Central memory CD4-positive, alpha-beta T cell (primary cell): ENCODE results near the gene EPC1.
"Not testable (repeated sequence)": the region's sequence is repeated elsewhere in the genome, so short reads cannot be mapped to it uniquely, and the experiment has no call there.

ENCODE experiments used
- DNase-seq: peaks from one replicate; pipeline ENCODE4 v3.0.0; 2022

EPC1 gene

DNA sequence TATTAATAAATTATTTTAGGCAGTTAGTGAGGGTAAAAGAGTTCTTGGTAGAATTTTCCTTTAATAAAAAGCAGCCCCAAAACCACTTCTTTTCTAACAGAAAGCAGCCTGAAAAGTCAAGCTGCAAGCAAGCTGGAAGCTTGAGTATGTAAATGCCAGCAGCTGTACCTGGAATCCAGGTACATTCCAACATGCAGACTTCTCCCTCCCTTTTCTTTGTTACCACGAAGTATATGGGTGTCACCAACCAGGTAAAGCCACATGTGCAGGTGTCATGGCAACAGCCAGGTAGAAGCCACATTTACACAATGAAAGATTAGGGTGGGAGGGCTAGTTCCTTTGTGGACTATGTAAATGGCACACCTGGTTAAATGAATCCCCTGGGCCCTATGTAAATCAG is 114.6 kb downstream of the EPC1 start:
- DNase-seq, result no peak

GRCh38 chr10:32229788-32230187 is 117.2 kb downstream of the EPC1 start:
- DNase-seq, result not testable (repeated sequence)

GRCh38 chr10:32229170-32229569 is 117.8 kb downstream of the EPC1 start:
- DNase-seq, result no peak

- DNase-seq, result no peak
These were observed 119.2 kb downstream of the EPC1 start for GRCh38 chr10:32227802-32228201.

DNA sequence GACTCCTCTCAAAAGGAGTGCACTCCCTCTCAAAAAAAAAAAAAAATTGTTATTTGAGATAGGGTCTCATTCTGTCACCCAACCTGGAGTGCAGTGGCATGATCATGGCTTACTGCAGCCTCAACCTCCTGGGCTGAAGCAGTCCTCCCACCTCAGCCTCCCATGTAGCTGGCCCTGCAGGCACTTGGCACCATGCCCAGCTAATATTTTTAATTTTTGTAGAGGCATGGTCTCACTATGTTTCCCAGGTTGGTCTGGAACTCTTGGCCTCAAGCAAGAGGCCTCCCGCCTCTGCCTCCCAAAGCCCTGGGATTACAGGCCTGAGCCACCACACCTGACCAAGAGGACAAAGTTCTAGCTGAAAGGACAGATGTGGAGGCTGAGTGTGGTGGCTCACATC is 120.3 kb downstream of the EPC1 start:
- no peak for DNase-seq

DNA sequence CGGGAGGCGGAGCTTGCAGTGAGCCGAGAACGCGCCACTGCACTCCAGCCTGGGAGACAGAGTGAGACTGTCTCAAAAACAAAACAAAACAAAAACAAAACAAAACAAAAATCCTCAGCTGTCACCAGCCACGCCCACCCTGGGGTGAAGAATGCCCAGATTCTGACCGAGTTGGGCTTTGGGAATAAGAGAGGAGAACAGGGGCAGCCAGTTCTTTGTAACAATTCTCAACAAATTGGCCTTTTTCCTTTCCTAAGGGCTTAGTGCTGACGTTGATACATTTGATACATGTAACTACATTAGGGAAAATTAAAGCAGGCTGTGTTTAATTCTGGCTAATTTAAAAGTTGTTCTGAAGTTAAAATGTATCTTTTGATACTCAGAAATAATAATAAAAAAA is 121.0 kb downstream of the EPC1 start:
- DNase-seq, result no peak

GRCh38 chr10:32222376-32222775 is 124.6 kb downstream of the EPC1 start:
- DNase-seq, result not testable (repeated sequence)

DNA sequence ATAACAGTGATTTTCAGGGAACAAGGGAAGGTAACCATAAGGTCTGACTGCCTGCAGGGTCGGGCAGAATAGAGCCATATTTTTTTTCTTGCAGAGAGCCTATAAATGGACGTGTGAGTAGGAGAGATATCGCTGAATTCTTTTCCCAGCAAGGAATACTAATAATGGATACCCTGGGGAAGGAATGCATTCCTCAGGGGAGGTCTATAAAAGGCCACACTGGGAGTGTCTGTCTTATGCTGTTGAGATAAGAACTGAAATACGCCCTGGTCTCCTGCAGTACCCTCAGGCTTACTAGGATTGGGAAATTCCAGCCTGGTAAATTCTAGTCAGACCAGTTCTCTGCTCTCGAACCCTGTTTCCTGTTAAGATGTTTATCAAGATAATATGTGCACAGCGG is 127.8 kb downstream of the EPC1 start:
- DNase-seq, result not testable (repeated sequence)

- DNase-seq, result not testable (repeated sequence)
These were observed 128.5 kb downstream of the EPC1 start for GRCh38 chr10:32218206-32219044.
